HT1080 (cell line): Measurements from ENCODE around the gene SCUBE1. TPM values are rescaled to one million over a fixed set of nuclear protein-coding genes. Genes with fewer than 3 reads are reported as not detected.

Experiments used
- DNase-seq: peaks from one replicate; pipeline ENCODE4 v3.0.0-alpha.2; 2015; ENCODE audit warnings: low read depth
- total RNA-seq: library from RNA; depleted of rRNA; stranded (reverse); fragments of >200 nt; shearing (Covaris generic); gene quantifications from 2 replicates; pipeline ENCODE4 v1.2.3, GENCODE V29; 2014

The SCUBE1 gene
- total RNA-seq, 1 experiment from 2014 or later: 0.10 TPM

DNA sequence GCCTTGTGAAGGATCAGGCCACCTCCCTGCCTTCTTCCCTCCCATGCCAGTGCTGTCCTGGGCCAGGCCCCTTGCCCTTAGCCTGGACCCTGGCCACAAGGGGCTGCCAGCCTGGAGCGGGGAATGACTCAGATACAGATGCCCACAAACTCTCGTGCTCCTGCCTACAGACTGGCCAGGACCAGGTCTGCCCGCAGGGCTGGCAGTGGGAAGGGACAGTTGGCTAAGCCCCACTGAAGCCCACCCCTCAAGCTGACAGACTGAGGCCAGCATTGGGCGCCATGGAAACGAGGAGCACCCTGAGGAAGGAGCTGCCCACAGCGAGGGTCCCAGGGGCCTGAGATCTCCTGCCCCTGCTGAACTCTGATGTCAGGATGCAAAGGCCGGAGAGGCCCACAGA, 14.1 kb downstream of the SCUBE1 start:
- DNase-seq: no peak

DNA sequence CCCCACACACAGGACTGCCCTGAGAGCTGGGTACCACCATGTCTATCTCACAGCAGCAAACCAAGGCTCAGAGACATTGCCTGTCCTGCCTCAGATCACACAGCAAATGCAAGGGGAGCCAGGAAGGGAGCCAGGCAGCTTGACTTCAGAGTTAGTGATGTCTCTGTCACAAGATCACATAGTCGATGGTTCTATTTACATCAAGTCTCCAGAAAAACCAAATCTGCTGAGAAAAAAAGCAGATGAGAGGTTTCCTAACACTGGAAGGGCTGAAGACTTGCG, 16.1 kb downstream of the SCUBE1 start:
- no peak for DNase-seq

DNA sequence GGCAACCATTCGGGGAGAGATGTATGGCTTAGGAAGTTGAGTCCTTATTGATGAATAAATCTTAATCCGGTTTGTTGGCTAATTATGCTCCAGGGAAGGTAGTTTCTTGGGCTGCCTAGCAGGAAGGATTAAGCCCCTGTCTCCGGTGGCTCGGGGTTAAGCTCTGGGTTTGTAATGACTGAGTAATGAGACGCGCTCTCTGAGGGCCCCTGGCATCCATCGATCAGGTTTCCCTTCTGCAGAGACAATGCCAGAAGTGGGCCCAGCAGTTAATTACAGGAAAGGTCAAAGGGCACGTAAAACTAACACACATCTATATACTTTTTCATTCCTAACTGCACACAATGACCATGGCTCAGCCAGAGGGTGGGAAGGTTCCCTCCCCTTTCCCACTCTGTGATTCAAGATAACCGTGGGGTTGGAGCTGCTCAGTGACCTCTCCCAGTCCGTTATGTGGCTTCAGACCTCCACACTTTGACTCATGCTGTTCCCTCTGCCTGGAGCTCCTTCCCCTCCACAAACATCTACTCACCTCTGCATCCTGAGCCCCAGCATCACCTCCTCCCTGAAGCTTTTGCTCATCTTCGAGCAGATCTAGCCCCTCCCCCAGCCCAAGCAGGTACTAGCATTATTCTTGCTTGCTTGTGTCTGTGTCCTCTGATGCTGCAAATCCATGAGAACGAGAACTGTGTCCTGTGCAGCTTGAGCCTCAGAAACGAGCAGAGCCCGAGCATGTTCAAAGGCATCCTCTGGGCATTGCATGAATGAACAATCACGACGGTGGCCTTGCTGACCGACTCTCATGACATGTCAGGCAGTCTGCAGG, 16.6 kb downstream of the SCUBE1 start:
- DNase-seq: no peak

DNA sequence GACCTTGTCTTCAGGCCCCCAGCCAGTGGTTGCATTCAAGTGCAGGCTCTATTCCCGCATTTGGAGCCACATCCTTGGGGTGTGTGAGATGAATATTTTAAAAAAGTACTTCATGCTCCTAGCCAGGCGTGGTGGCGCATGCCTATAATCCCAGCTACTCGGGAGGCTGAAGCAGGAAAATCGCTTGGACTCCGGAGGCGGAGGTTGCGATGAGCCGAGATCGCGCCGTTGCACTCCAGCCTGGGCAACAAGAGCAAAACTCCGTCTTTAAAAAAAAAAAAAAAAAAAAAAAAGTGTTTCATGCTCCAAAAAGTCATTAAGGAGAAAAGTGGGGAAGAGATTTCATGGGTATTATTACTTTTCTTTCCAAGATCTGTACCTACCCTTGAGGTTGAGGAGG, 18.0 kb downstream of the SCUBE1 start:
- DNase-seq: no peak

DNA sequence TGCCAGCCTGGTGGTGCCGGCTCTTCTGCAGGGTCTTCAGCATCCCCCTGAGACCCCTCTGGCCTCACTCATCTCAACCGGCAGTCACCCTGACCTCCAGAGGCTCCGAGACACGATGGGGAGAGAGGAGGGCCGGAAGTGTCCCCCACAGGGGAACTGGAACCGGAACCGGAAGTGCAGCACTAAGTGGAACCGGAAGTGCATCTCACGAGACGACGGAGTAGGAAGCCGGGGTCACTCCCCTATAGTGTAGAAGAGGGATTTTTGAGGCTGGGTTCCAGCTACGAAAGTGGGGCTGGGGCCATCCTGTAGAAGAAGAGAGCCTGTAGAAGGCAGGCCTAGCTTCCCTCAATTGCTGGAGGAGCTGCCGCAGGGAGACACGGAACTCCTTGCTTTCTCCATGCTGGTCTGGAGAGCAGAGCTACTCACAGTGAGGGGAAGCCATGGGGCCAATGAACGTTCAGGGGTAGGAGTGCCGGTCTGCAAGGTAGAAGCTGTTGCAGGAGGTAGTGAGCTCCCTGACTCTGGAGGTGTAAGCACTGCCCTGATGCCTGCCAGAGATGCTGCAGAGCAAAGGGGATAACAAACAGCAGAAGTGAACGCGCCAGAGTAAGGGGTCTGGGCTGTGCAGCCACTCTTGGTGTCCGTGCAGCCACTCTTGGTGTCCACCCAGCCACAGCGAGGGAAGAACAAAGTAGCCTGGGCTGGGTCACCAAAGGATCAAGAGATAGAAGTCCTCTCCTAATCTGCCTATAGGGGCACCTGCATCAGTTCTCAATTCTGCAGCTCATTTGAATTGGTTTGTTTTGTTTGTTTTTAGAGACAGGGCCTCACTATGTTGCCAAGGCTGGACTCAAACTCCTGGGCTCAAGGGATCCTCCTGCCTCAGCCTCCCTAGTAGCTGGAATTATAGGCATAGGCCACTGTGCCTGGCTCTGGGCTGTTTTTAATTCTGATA, 21.9 kb downstream of the SCUBE1 start:
- no peak for DNase-seq

DNA sequence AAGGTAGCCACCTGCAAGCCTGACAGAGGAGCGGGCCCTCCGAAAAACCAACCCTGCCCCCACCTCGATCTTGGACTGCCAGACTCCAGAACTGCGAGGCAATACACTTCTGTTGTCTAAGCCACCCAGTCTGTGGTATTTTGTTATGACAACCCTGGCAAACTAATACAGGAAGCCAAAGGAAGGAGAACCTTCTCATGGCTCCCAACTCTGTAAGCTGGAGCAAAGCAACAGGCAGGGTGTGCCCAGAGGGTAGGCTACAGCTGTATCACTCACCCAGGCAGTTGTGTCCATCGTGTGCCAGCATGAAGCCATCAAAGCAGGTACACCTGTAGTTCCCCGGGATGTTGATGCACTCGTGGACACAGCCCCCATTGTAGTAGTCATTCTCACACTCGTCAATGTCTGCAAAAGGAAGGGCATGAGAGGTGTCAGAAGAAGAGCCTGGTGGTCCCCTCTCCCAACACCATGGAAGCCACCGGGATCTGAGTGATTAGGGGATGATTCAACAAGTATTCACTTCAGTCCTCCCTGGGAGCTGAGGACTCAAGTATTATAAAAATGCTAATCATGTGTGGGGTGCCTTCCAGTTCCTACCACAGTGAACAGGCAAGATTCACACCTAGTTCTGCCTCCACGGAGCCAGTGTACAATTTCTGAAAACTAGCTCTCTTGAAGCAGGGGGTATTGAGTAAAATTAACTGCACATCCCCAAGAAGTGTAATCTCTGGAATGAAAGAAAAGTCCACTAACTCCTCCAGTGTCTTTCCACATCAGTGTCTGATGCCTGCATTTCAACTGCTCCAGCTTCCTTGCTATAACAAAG, 23.3 kb downstream of the SCUBE1 start:
- DNase-seq: no peak

DNA sequence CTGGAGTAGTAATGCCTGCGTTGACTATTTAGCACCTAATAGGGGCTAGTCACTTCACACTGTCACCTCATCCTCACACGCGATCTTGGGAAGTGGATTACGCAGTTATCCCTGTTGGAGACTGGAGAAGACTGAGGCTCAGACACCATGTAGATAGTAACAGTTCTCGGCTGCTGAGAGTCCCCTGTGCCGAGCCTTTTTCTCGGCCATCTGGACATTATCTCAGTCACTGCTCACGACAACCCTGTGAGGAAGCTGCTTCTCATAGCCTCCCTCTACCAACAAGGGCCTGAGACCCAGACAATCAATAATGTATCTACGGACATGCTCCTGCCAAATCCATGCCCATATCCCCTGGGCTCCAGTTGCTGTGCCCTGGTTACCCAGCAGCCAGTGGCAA, 25.9 kb downstream of the SCUBE1 start:
- DNase-seq: no peak

DNA sequence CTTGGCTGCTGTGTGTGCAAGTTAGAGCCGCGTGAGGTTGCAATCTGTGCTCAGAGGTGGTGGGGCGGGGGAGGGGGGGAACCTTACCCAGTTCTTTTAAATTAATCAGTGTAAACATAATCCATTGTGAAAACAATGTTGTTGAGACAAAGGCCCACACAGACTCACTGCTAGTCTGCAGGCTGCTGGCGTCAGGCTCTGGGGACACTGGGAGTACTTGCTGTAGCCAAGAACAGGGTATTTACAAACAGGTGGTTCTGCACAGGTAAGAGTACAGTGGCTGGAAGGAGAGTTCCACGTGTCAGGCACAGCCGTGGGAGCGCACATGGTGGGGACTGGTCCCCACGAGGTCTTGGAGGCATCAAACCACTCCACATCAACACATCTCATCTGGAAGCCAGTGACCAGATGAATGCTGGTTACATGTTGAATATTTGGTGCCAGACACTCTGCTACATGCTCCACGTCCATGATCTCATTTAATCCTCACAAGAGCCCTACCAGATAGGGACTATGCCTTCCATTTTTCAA, 27.4 kb downstream of the SCUBE1 start:
- DNase-seq: no peak

DNA sequence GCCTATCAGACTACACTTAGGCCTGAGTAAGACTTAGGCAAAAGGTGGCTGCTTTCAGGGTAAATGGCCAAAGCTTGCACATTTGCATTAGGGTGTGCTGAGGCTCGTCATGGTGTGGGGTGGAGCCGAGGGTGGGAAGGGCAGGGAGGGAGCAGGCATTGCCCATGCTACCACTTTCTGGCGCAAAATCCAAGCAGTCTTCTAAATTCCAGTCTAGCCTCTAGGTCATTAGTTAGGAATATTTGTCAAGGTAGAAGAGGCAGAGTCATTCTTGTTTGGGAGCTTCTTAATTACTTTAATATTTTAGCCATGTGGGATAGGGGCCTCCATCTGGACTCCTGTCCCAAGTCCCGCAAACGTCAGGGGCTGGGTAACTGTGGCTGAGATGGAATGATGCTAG, 28.6 kb downstream of the SCUBE1 start:
- DNase-seq: no peak

DNA sequence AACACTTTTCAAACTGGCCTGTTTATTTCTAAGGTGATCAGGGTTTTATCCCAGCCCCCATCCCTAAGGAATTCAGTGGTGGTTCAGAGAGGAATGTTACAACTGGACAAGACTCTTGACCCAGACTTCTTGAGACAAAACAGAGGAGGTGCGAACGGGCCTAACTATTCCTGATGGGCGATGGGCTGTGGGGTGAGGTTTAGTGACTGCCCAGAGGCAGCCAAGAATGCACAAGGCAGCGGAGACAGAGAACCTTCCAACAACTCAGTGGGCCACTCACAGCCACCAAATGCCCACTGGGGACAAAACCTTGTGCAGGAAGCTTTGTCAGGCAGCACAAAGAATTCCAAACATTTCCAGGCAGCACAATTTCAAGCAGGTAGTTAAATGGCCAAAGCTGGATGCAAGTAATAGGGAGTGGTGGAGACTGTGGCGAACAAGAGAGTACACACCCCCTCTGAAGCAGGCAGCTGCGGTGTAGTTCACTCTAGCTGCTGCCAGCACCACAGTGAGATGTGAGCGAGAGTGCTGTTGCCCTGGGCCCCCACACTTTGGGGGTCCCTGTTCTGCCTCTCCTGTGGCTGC, 29.2 kb downstream of the SCUBE1 start:
- no peak for DNase-seq

DNA sequence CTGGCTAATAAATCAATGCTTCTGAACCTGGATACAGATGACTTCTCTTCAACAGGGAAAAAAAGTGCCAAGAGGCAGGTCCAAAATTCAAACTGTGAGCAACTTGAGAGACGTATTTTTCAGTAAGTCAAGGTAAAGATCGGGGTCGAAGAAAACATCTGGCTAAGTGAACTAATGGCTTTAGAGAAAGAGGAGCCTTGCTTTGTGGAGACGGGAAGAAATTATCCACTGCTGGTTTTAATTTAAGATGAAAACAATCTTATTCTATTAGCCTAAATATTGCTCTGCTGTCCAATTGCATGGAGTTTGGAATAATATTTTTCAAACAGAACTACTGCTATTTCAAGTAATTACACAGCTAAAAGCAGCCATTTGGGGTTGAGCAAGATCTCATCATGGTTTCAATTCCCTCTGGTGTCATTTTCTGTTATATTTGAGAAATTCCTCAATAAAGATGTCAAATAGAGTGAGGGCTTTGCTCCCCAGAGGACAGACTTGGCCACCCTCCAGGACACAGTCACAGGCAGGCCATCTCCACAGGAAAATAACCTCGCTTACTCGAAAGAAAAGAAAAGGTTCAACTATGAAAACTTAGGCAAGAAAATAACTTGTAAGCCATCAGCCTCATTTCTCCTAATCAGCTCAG, 29.8 kb downstream of the SCUBE1 start:
- no peak for DNase-seq

DNA sequence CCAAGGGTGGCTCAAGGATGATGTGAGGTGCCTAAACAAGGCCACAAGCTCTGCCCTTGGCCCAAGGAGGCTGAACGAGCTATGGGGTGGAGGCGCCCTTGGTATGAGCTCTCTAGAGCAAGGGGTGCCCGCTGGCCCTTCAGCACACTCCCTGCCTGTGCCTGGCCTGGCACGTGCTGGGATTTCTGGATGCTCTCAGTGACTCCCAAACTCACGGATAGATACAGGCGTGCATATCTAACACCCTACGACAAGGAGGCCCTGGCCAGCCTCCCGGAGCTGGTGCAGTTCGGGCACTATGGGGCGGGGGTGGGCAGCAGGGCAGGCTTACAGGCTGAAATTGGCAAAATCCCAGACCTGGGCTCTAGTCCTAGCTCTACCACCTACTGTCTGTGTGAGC, 30.6 kb downstream of the SCUBE1 start:
- no peak for DNase-seq

DNA sequence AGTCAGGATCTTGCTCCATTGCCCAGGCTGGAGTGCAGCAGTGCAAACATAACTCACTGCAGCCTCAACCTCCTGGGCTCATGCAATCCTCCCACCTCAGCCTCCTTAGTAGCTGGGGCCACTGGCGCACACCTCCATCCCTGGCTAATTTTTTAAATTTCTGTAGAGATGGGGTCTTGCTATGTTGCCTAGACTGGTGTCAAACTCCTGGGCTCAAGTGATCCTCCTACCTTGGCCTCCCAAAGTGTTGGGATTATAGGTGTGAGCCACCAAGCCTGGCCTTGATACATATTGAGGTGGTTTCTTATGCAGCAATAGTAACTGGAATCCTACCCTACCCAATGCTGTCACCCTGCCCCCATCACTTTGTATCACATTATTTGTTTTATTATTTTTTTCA, 32.4 kb downstream of the SCUBE1 start:
- no peak for DNase-seq

DNA sequence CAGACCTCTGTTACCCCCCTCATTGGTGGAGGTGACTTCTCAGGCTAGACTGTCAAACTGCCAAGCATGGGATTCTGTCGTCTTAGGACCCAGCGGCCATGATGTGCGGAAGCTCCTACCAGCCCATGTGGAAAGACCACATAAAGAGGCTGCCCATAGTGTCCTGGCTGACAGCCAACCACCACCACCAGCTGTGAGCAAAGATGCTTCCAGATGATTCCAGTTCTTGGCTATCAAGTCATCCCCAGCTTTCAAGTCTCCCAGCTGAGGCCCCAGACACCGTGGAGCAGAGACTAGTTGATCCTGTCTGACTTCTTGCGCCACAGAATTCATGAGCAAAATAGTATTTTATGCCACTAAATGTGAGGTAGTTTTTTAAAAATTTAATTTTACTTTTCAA, 32.9 kb downstream of the SCUBE1 start:
- DNase-seq: no peak

DNA sequence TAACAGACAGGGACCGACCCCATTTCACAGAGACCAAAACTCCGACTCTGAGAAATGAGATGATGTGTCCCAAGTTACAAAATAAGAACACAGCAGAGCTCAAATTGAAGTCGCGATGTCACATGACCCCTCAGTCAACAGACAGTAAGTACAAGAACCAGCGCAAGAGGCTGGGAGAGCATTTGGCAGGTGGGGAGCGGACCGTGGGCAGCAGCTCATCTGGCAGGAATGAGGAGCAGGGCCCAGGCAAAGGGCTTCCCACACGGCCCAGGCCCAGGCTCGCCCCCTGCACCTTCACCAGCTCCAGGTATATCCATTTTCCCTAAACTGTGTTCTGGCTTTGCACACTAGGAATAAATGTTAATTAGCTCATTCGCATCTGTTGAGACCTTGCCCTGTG, 34.3 kb downstream of the SCUBE1 start:
- DNase-seq: no peak

DNA sequence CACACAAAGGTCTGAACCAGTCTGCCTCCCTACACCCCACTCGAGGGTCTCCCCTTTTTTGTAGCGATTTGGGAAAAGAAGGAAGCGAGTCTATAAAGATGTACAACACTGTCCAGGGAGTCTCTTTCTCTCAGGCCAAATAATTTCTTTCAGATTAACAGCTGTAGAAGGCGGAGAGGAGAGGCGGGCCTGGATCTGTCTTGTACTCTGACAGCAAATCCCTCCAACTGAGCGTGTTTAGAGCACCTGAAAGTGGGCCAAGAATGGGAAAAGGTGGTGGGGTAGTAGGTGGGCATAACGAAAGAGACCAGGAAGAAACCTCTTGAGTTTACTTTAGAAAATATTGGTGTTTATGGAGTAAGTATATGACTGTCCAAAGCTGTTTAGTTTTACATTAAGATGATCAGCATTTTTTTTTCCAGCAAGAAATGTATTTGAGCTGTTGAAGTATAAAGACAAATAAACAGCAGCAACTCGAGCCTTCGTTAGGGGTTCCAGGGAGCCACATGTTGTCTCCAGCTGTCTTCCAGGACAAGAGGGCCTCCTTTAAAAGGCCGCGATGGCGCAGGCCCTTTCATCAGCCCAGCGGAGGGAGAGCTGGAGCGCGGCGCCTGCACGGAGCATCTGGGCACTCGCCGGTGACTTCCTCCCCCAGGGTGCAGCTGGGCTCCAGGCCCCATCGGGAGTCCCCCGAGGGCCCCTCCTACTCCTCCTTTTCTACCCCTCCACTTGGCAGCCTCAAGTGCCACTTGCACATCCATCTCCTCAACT, 34.9 kb downstream of the SCUBE1 start:
- DNase-seq: no peak

DNA sequence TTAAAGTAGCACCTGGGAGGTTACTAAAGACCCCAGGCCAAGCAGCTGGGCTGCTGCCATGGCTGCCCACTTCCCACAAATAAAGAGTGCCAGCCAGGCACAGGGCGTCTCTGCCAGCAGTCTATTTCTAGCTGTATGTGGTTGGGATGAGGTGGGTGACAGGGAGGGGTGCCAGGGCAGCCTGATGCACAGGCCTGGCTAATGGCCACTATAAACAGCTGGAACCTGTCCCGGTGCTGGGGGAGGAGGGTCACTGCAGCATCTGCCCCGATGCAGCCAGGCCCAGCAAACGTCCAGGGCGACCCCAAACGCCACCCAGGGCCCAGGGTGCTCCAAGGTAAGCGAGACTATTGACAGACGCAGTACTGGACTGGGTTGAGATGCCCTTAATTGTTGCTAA, 37.4 kb downstream of the SCUBE1 start:
- no peak for DNase-seq

DNA sequence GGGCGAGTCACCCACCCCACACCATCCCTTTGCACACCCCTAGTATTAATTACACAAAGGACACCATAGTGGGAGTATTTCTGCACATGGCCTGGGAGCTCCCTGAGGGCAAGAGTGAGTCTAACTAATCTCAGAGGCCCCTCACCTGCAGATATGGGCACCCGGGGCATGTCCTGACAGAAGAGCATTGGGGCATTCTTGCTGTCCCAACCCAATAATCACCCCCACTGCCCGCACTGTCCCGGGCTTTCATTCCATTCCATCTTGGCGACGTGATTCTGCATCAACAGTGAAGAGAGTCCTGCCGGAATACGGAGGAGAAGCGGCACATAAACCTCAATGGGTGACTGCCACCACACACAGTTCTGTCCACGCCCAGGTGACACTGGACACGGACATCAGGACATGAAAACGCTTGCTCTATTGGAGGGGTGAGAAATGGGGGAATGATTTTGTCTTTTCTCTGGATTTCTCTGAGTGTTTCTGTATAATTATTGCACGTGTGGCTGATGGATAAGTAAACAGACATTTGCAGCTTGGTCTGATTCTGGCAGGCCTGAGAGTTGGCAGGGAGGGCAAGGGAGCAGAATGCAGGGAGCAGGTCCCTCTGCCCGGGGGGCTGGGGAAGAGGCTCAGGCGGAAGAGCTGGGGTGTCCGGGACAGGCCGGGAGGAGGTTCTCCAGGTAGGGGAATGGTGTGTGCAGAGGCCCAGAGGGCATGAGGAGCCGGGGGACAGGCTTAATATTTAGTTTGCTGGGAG, 38.2 kb downstream of the SCUBE1 start:
- no peak for DNase-seq

DNA sequence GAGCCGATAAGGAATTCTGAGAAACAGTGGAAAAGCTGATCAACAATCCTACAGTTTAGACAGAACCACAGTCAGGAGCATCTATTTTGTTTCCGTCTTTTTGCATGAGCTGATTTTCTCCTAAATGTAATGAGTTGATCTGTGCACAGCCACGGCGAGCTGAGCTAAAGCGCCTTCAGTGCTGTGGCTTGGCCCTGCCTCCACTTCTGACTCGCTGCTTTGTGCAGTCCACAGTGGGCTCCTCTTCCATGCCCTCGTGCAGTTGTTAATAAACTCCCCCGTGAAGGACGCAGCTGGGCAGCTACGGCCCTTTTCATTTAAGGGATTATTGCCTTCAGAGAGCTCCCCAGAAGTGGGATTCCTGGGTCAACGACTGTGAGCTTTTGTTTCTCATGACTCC, 39.4 kb downstream of the SCUBE1 start:
- no peak for DNase-seq
